ENCODE data around the gene TCP11L2.
"Not testable (repeated sequence)": the region's sequence is repeated elsewhere in the genome, so short reads cannot be mapped to it uniquely, and the experiment has no call there.

Gene TCP11L2

DNA sequence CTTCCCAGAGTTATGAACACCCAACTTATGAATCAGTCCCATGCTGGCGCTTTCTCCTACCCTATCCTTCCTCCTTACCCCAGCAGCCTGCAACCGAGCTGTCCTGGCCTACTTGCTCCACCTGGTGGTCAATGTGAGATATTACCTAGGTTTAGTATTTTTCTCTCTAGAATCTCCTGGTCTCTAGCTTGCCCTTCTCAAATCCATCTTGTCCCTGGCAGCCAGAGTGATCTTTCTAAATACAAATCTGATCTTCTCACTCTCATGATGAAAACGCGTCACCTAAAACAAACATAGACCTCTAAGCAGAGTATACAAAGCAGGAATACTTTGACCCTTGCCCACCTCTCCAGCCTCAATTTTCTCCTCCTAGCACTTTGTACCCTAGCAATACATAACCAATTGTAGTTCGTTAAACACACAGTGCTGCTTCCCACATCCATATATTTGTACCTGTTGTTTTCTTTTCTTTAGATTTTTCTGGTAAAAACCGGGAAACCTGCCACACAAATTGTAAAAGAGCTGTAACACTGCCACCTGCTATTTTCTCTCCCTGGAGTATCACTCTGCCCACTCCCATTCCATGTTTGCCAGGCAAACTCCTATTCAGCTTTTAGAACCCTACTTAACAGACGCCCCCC, 20.0 kb upstream of the TCP11L2 start:
- Histone ChIP-seq H3F3A (ENCODE audit: control insufficient read depth, insufficient read depth) (no peaks in the 10 kb centered on the region), H3K36me3 (ENCODE audit: control insufficient read depth, low read length) (no peaks in the 10 kb centered on the region), H3K79me2 (ENCODE audit: control insufficient read depth, low read length) (no peaks in the 10 kb centered on the region), H3K4me1 (ENCODE audit: control insufficient read depth, low read length) (peaks cover 7% of the 10 kb centered on the region), H3K9me2 (replicated peaks; ENCODE audit: control insufficient read depth, low read length) (no peaks in the 10 kb centered on the region), H3K4me2 (ENCODE audit: low read length) (no peak overlapping the region), H4K20me1 (ENCODE audit: control insufficient read depth, insufficient read depth, low read depth, low read length) (no peaks in the 10 kb centered on the region), H3K4me3 (ENCODE audit: low read length) (no peak overlapping the region), H3K9me3 (ENCODE audit: control insufficient read depth, insufficient read depth, low read length) (0 out of 2 replicates have a peak, but pooled peaks cover 3% of the 10 kb centered on the region), H3K27ac (ENCODE audit: low read depth, low read length) (no peak overlapping the region), H3K27me3 (ENCODE audit: control insufficient read depth, low read length) (peaks cover 13% of the 10 kb centered on the region)
- TF ChIP-seq, protein P1, sequence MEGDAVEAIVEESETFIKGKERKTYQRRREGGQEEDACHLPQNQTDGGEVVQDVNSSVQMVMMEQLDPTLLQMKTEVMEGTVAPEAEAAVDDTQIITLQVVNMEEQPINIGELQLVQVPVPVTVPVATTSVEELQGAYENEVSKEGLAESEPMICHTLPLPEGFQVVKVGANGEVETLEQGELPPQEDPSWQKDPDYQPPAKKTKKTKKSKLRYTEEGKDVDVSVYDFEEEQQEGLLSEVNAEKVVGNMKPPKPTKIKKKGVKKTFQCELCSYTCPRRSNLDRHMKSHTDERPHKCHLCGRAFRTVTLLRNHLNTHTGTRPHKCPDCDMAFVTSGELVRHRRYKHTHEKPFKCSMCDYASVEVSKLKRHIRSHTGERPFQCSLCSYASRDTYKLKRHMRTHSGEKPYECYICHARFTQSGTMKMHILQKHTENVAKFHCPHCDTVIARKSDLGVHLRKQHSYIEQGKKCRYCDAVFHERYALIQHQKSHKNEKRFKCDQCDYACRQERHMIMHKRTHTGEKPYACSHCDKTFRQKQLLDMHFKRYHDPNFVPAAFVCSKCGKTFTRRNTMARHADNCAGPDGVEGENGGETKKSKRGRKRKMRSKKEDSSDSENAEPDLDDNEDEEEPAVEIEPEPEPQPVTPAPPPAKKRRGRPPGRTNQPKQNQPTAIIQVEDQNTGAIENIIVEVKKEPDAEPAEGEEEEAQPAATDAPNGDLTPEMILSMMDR (IDR thresholded peaks at IDR 0.05; ENCODE audit: low read depth, low read length, poor library complexity, severe bottlenecking): peak; percentile 77
- TF ChIP-seq EZH2phosphoT487 (IDR thresholded peaks at IDR 0.05; ENCODE audit: borderline replicate concordance, low read length): no peak

DNA sequence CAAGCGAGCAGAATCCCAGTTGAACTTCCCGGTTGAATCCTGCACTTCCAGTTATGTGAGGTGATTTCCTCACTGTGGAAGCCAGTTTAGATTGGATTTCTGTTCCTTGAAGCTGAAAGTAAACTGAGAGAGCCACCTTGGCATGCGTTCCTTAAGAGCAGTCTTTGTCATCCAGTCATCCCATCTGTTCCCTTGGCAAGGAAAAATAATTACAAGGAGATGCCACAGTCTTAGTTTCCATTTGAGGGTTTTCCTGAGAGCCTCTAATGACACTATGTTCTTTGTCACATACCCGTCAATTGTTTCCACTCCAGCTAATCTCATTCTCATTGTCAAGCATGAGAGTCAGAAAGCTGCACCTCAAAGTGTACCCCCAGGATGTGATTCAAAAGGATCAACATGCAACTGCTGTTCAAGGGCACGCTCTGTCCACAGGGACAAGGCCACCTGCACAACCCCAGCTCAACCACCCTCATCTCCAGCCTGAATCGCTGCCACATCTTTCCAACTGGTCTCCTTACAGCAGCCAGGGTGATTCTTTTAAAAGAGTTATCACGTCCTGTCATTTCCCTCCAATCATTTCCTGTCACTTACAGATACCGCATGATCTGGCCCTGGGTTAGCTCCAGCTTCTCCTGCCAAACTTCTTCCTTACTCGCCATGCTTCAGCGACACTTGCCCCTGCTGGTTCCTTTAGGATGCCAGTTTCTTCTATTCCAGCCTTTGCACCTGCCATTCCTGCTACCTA, 18.0 kb upstream of the TCP11L2 start:
- Histone ChIP-seq H3K4me3 (ENCODE audit: low read length) (no peak overlapping the region), H3K27ac (ENCODE audit: low read depth, low read length) (no peak overlapping the region), H3K79me2 (ENCODE audit: control insufficient read depth, low read length) (no peaks in the 10 kb centered on the region), H3K9me3 (ENCODE audit: control insufficient read depth, insufficient read depth, low read length) (0 out of 2 replicates have a peak, but pooled peaks cover 3% of the 10 kb centered on the region), H3K4me2 (ENCODE audit: low read length) (no peak overlapping the region), H3K27me3 (ENCODE audit: control insufficient read depth, low read length) (peaks cover 13% of the 10 kb centered on the region), H3K9me2 (replicated peaks; ENCODE audit: control insufficient read depth, low read length) (no peaks in the 10 kb centered on the region), H3K36me3 (ENCODE audit: control insufficient read depth, low read length) (no peaks in the 10 kb centered on the region), H4K20me1 (ENCODE audit: control insufficient read depth, insufficient read depth, low read depth, low read length) (no peaks in the 10 kb centered on the region), H3F3A (ENCODE audit: control insufficient read depth, insufficient read depth) (no peaks in the 10 kb centered on the region), H3K4me1 (ENCODE audit: control insufficient read depth, low read length) (peaks cover 7% of the 10 kb centered on the region)
- TF ChIP-seq EZH2phosphoT487 (IDR thresholded peaks at IDR 0.05; ENCODE audit: borderline replicate concordance, low read length): no peak; the same call in 1 of the 2 replicates
- TF ChIP-seq, protein P1 (IDR thresholded peaks at IDR 0.05; ENCODE audit: low read depth, low read length, poor library complexity, severe bottlenecking): no peak

DNA sequence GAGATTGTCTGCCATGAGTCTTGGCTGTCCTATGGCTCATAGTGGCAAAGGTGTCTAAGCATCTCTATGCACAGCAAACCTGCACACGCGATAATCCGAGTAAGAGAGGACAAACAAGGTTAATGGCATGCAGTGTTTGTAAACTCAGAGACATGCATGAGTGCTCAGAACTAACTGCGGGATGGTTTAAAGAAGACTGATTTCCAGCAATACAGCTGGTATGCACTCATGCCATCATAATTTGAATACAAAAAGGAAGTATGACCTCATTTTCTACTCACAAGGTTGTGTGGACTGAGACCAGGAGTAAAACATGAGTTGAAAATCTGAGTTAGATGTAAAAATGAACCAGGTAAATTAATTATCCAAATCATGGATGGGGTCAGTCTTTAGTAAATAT, 16.6 kb upstream of the TCP11L2 start:
- Histone ChIP-seq H3K27ac (ENCODE audit: low read depth, low read length) (no peak overlapping the region), H4K20me1 (ENCODE audit: control insufficient read depth, insufficient read depth, low read depth, low read length) (no peaks in the 10 kb centered on the region), H3K4me1 (ENCODE audit: control insufficient read depth, low read length) (peaks cover 7% of the 10 kb centered on the region), H3K79me2 (ENCODE audit: control insufficient read depth, low read length) (no peaks in the 10 kb centered on the region), H3K4me2 (ENCODE audit: low read length) (peak overlapping the region; percentile 15; the same call in 1 of the 2 replicates), H3K27me3 (ENCODE audit: control insufficient read depth, low read length) (peaks cover 13% of the 10 kb centered on the region), H3K36me3 (ENCODE audit: control insufficient read depth, low read length) (no peaks in the 10 kb centered on the region), H3K9me2 (replicated peaks; ENCODE audit: control insufficient read depth, low read length) (no peaks in the 10 kb centered on the region), H3K4me3 (ENCODE audit: low read length) (no peak overlapping the region), H3K9me3 (ENCODE audit: control insufficient read depth, insufficient read depth, low read length) (0 out of 2 replicates have a peak, but pooled peaks cover 3% of the 10 kb centered on the region), H3F3A (ENCODE audit: control insufficient read depth, insufficient read depth) (no peaks in the 10 kb centered on the region)
- TF ChIP-seq, protein P1 (IDR thresholded peaks at IDR 0.05; ENCODE audit: low read depth, low read length, poor library complexity, severe bottlenecking): no peak
- no peak for TF ChIP-seq EZH2phosphoT487 (IDR thresholded peaks at IDR 0.05; ENCODE audit: borderline replicate concordance, low read length)

DNA sequence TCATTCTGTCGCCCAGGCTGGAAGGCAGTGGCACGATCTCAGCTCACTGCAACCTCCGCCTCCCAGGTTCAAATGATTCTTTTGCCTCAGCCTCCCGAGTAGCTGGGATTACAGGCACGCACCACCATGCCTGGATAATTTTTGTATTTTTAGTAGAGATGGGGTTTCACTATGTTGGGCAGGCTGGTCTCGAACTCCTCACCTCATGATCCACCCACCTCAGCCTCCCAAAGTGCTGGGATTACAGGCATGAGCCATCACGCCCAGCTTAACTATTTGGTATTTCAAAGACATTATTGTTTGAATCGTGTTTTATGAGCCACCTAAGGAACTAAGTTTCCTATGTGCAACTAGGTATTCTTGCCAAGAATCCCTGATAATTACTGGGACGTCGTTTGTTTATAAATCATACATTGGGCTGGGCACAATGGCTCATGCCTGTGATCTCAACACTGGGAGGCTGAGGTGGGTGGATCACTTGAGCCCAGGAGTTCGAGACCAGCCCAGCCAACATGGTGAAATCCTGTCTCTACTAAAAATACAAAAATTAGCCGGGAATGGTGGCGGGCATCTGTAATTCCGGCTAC, 15.9 kb upstream of the TCP11L2 start:
- H3K36me3 ChIP-seq (ENCODE audit: control insufficient read depth, low read length); H3K9me2 ChIP-seq (replicated peaks; ENCODE audit: control insufficient read depth, low read length); H4K20me1 ChIP-seq (ENCODE audit: control insufficient read depth, insufficient read depth, low read depth, low read length); H3K4me3 ChIP-seq (ENCODE audit: low read length); H3F3A ChIP-seq (ENCODE audit: control insufficient read depth, insufficient read depth); H3K4me2 ChIP-seq (ENCODE audit: low read length); H3K9me3 ChIP-seq (ENCODE audit: control insufficient read depth, insufficient read depth, low read length); H3K79me2 ChIP-seq (ENCODE audit: control insufficient read depth, low read length); H3K4me1 ChIP-seq (ENCODE audit: control insufficient read depth, low read length); H3K27ac ChIP-seq (ENCODE audit: low read depth, low read length): not testable (repeated sequence)
- peaks cover 13% of the 10 kb centered on the region for H3K27me3 ChIP-seq (ENCODE audit: control insufficient read depth, low read length)

Data from DOHH2 (cell line).